H1 (cell line): Measurements from ENCODE around the gene SLC12A6. TPM values are rescaled to one million over a fixed set of nuclear protein-coding genes. Genes with fewer than 3 reads are reported as not detected.

Experiments
- CTCF ChIA-PET: fragments of 300-600 bp; sonication (Branson Sonifier 250); formaldehyde crosslinking; loops from one replicate; lab custom pipeline; 2021; ENCODE audit not compliant: partially characterized antibody; lab: Charles Lee
- POLR2A ChIA-PET: fragments of 300-600 bp; sonication (Branson Sonifier 250); formaldehyde crosslinking; loops from one replicate; lab custom pipeline; 2021; ENCODE audit warnings: inconsistent platforms; ENCODE audit not compliant: partially characterized antibody; lab: Charles Lee
- DNase-seq, 2 experiments: peaks; one replicate each; pipeline versions ENCODE4 v3.0.0 to v3.0.0-alpha.2; 2010 to 2022; ENCODE audit warnings: low spot score in 2 of 2, low read depth in 1 of 2, mixed read lengths in 1 of 2
- FAIRE-seq: peaks from 2 replicates; lab custom pipeline; 2011; peaks lifted over from hg19 to GRCh38; lab: Jason Lieb, UNC
- H2AFZ ChIP-seq: 2 replicates; pipeline ENCODE4 v1.8.1; 2012; ENCODE audit warnings: low read length, inconsistent platforms
- H2AK5ac ChIP-seq: 2 replicates; pipeline ENCODE4 v1.6.1; 2013; ENCODE audit warnings: low read depth, low read length
- H2BK120ac ChIP-seq: replicated peaks from 2 replicates; pipeline ENCODE3; 2013; ENCODE audit warnings: low read depth, low read length, inconsistent platforms
- H2BK12ac ChIP-seq: 2 replicates; pipeline ENCODE4 v1.6.1; 2013; ENCODE audit warnings: low read depth, low read length
- H2BK15ac ChIP-seq: 2 replicates; pipeline ENCODE4 v1.6.1; 2013; ENCODE audit warnings: low read length
- H2BK20ac ChIP-seq: 2 replicates; pipeline ENCODE4 v1.6.1; 2013; ENCODE audit warnings: low read length
- H2BK5ac ChIP-seq: 2 replicates; pipeline ENCODE4 v1.6.1; 2013; ENCODE audit warnings: low read depth, low read length
- H3K14ac ChIP-seq: 2 replicates; pipeline ENCODE4 v1.6.1; 2013; ENCODE audit warnings: inconsistent platforms; ENCODE audit not compliant: insufficient read length
- H3K18ac ChIP-seq: 2 replicates; pipeline ENCODE4 v1.6.1; 2013; ENCODE audit warnings: low read length; ENCODE audit errors: extremely low read depth
- H3K23ac ChIP-seq: 2 replicates; pipeline ENCODE4 v1.6.1; 2013; ENCODE audit warnings: inconsistent platforms; ENCODE audit not compliant: insufficient read length
- H3K23me2 ChIP-seq: 2 replicates; pipeline ENCODE4 v1.6.1; 2013; ENCODE audit warnings: low read depth, low read length
- H3K27ac ChIP-seq: 2 replicates; pipeline ENCODE4 v1.6.1; 2011; ENCODE audit warnings: low read depth, low read length, inconsistent platforms
- H3K27me3 ChIP-seq, 4 experiments: replicated peaks in 1 of 4; 1 replicate in 1 of 4; 2 replicates in 3 of 4; pipeline versions ENCODE4 v1.6.1 to v1.8.1; 2011 to 2013; ENCODE audit warnings: low read length in 3 of 4, mild to moderate bottlenecking in 3 of 4, inconsistent platforms in 2 of 4, mixed read lengths in 2 of 4, moderate library complexity in 1 of 4; ENCODE audit not compliant: control insufficient read depth in 3 of 4, insufficient read depth in 3 of 4; ENCODE audit errors: extremely low read depth in 1 of 4
- H3K36me3 ChIP-seq, 4 experiments: 2 replicates each; pipeline versions ENCODE4 v1.6.1 to v1.8.1; 2011 to 2013; ENCODE audit warnings: mild to moderate bottlenecking in 4 of 4, low read length in 3 of 4, moderate library complexity in 2 of 4, control low read depth in 1 of 4, inconsistent platforms in 1 of 4; ENCODE audit not compliant: insufficient read depth in 4 of 4, control insufficient read depth in 2 of 4
- H3K4ac ChIP-seq: replicated peaks from 2 replicates; pipeline ENCODE3; 2013; ENCODE audit warnings: low read length, low read depth, mixed read lengths, inconsistent platforms; ENCODE audit not compliant: insufficient read length
- H3K4me1 ChIP-seq, 4 experiments: replicated peaks in 1 of 4; 1 replicate in 1 of 4; 2 replicates in 3 of 4; pipeline versions ENCODE4 v1.6.1 to v1.8.1; 2011 to 2013; ENCODE audit warnings: low read length in 3 of 4, inconsistent platforms in 2 of 4, mixed read lengths in 1 of 4; ENCODE audit not compliant: insufficient read depth in 4 of 4, control insufficient read depth in 3 of 4
- H3K4me2 ChIP-seq, 2 experiments: 2 replicates each; pipeline versions ENCODE4 v1.6.1 to v1.8.1; 2011 to 2013; ENCODE audit warnings: low read depth in 2 of 2, low read length in 2 of 2, control low read depth in 1 of 2, inconsistent platforms in 1 of 2, mild to moderate bottlenecking in 1 of 2; ENCODE audit not compliant: insufficient read depth in 1 of 2
- H3K4me3 ChIP-seq, 4 experiments: fragments of 200-600, 300-600 bp in 1 of 4; sonication (generic), shearing (Covaris generic), sonication (Bioruptor Twin) in 1 of 4; 2 replicates each; pipeline versions ENCODE4 v1.5.1 to v1.8.1; 2011 to 2016; ENCODE audit warnings: low read length in 4 of 4, low read depth in 3 of 4, control low read depth in 2 of 4, inconsistent platforms in 2 of 4, mild to moderate bottlenecking in 2 of 4, mixed read lengths in 1 of 4, moderate library complexity in 1 of 4; ENCODE audit not compliant: insufficient read depth in 2 of 4; ENCODE audit errors: extremely low read depth in 1 of 4
- H3K56ac ChIP-seq: replicated peaks from 2 replicates; pipeline ENCODE3; 2013; ENCODE audit warnings: low read depth, mild to moderate bottlenecking, mixed read lengths, low read length, inconsistent platforms; ENCODE audit not compliant: insufficient read length
- H3K79me1 ChIP-seq: 2 replicates; pipeline ENCODE4 v1.6.1; 2013; ENCODE audit warnings: low read depth, low read length, control low read depth
- H3K79me2 ChIP-seq, 2 experiments: 2 replicates each; pipeline versions ENCODE4 v1.6.1 to v1.8.1; 2012 to 2013; ENCODE audit warnings: low read length in 2 of 2, mild to moderate bottlenecking in 2 of 2, inconsistent platforms in 1 of 2; ENCODE audit not compliant: insufficient read depth in 2 of 2, control insufficient read depth in 1 of 2
- H3K9ac ChIP-seq, 4 experiments: replicated peaks in 1 of 4; 1 replicate in 1 of 4; 2 replicates in 3 of 4; pipeline versions ENCODE4 v1.6.1 to v1.8.1; 2011 to 2013; ENCODE audit warnings: low read depth in 3 of 4, low read length in 3 of 4, control low read depth in 2 of 4, mild to moderate bottlenecking in 2 of 4, moderate library complexity in 2 of 4, inconsistent platforms in 1 of 4; ENCODE audit errors: extremely low read depth in 1 of 4
- H3K9me3 ChIP-seq, 2 experiments: 2 replicates each; pipeline versions ENCODE4 v1.6.1 to v1.8.1; 2012 to 2013; ENCODE audit warnings: mild to moderate bottlenecking in 2 of 2, moderate library complexity in 2 of 2, control low read depth in 1 of 2, inconsistent platforms in 1 of 2, low read depth in 1 of 2, low read length in 1 of 2, mixed read lengths in 1 of 2; ENCODE audit not compliant: insufficient read depth in 2 of 2
- H4K20me1 ChIP-seq, 2 experiments: replicated peaks in 1 of 2; 2 replicates each; pipeline versions ENCODE3 to v1.8.1; 2011 to 2013; ENCODE audit warnings: inconsistent platforms in 2 of 2, low read length in 2 of 2, mild to moderate bottlenecking in 1 of 2; ENCODE audit not compliant: insufficient read depth in 2 of 2, control insufficient read depth in 1 of 2
- H4K5ac ChIP-seq: 2 replicates; pipeline ENCODE4 v1.6.1; 2013; ENCODE audit warnings: low read length, low read depth, mixed read lengths, inconsistent platforms; ENCODE audit not compliant: insufficient read length
- H4K8ac ChIP-seq: 2 replicates; pipeline ENCODE4 v1.8.0; 2013; ENCODE audit warnings: mild to moderate bottlenecking, moderate library complexity, low read length, inconsistent platforms; ENCODE audit not compliant: insufficient read depth; ENCODE audit errors: extremely low read depth
- H4K91ac ChIP-seq: replicated peaks from 2 replicates; pipeline ENCODE3; 2013; ENCODE audit warnings: low read length, mixed read lengths, inconsistent platforms; ENCODE audit not compliant: insufficient read length
- BACH1 ChIP-seq: IDR thresholded peaks from 2 replicates; pipeline ENCODE4 v1.6.1; 2012; ENCODE audit warnings: low read length, improper control_type of control experiment
- CHD2 ChIP-seq: IDR thresholded peaks from 2 replicates; pipeline ENCODE4 v1.6.1; 2012; ENCODE audit warnings: low read length, improper control_type of control experiment
- CTBP2 ChIP-seq: IDR thresholded peaks from 2 replicates; pipeline ENCODE4 v1.7.0; 2011; ENCODE audit warnings: borderline replicate concordance, mild to moderate bottlenecking, moderate library complexity, mixed read lengths, low read length; ENCODE audit not compliant: insufficient read depth, insufficient read length
- EZH2 ChIP-seq: fragments of 200-600 bp; sonication (generic); IDR thresholded peaks from 2 replicates; pipeline ENCODE4 v1.7.1; 2012; ENCODE audit warnings: low read depth, mild to moderate bottlenecking, moderate library complexity, low read length, inconsistent platforms; ENCODE audit not compliant: severe bottlenecking
- FOSL1 ChIP-seq: IDR thresholded peaks from 2 replicates; pipeline ENCODE4 v1.6.1; 2011; ENCODE audit warnings: mild to moderate bottlenecking, low read depth, low read length, moderate library complexity; ENCODE audit not compliant: insufficient read depth
- HDAC6 ChIP-seq: IDR thresholded peaks from one replicate; pipeline ENCODE4 v1.7.1; 2012; ENCODE audit warnings: low read depth, mild to moderate bottlenecking, inconsistent platforms, low read length, moderate library complexity
- KDM4A ChIP-seq: IDR thresholded peaks from one replicate; pipeline ENCODE4 v1.7.1; 2012; ENCODE audit warnings: low read depth, mild to moderate bottlenecking, moderate library complexity, low read length, inconsistent platforms; ENCODE audit not compliant: severe bottlenecking
- MAFK ChIP-seq: IDR thresholded peaks from 2 replicates; pipeline ENCODE4 v1.6.1; 2012; ENCODE audit warnings: low read depth, mild to moderate bottlenecking, improper control_type of control experiment, low read length
- NANOG ChIP-seq: IDR thresholded peaks from 2 replicates; pipeline ENCODE4 v1.6.1; 2011; ENCODE audit warnings: low read length, low read depth, mild to moderate bottlenecking, inconsistent platforms; ENCODE audit not compliant: insufficient read depth, poor library complexity, severe bottlenecking
- POLR2AphosphoS5 ChIP-seq: IDR thresholded peaks from 2 replicates; pipeline ENCODE4 v1.6.1; 2011; ENCODE audit warnings: low read depth, low read length
- RAD21 ChIP-seq, 2 experiments: IDR thresholded peaks in 1 of 2; conservative IDR thresholded peaks in 1 of 2; 2 replicates each; pipeline ENCODE4 v1.6.1; 2011; ENCODE audit warnings: low read depth in 2 of 2, low read length in 2 of 2, improper control_type of control experiment in 1 of 2, inconsistent platforms in 1 of 2, mild to moderate bottlenecking in 1 of 2, moderate library complexity in 1 of 2
- RFX5 ChIP-seq: IDR thresholded peaks from 2 replicates; pipeline ENCODE4 v1.6.1; 2011; ENCODE audit warnings: low read depth, low read length, improper control_type of control experiment, borderline replicate concordance
- SAP30 ChIP-seq: fragments of 300-600 bp; sonication (generic); IDR thresholded peaks from 2 replicates; pipeline ENCODE4 v1.7.1; 2012; ENCODE audit warnings: low read length, moderate library complexity, mild to moderate bottlenecking, inconsistent platforms; ENCODE audit not compliant: insufficient read depth, insufficient replicate concordance
- SIX5 ChIP-seq: IDR thresholded peaks from 2 replicates; pipeline ENCODE4 v1.6.1; 2011; ENCODE audit warnings: mild to moderate bottlenecking, low read depth, low read length
- SP2 ChIP-seq: IDR thresholded peaks from 2 replicates; pipeline ENCODE4 v1.6.1; 2012; ENCODE audit warnings: mild to moderate bottlenecking, low read length, inconsistent platforms
- SUZ12 ChIP-seq: fragments of 200-600 bp; sonication (generic); IDR thresholded peaks from 2 replicates; pipeline ENCODE4 v1.6.1; 2012; ENCODE audit warnings: mild to moderate bottlenecking, inconsistent platforms, low read length, moderate library complexity, mixed read lengths
- polyA plus RNA-seq, 7 experiments: library from polyadenylated mRNA; depleted of rRNA in 3 of 7; stranded (reverse) in 5 of 7; unstranded in 2 of 7; fragments of >200 nt in 5 of 7; fragments of 200-250 nt in 2 of 7; gene quantifications; 1 replicate in 5 of 7; 2 replicates in 1 of 7; 4 replicates in 1 of 7; pipeline versions ENCODE4 v1.2.1 to v1.2.3, GENCODE V29; 2011 to 2013; ENCODE audit warnings: missing spikeins in 2 of 7, mixed read lengths in 2 of 7
- total RNA-seq: library from RNA; stranded (reverse); fragmentation: NEBNext Ultra II Directional; extraction: Animal tissue kit (Norgen Biotek cat#: 25700); gene quantifications from 2 replicates; pipeline ENCODE4 v1.2.1, GENCODE V29; 2021

The SLC12A6 gene
- total and polyA plus RNA-seq, 2 of the 8 experiments (the other 6 are each of a cell fraction or from before 2014, with no cell fraction given), result 9.2 to 11.1 TPM

GRCh38 chr15:34275154-34275553, 62.4 kb downstream of the SLC12A6 start:
- Histone ChIP-seq H3K27me3 (no peaks in the 10 kb centered on the region), H2BK120ac (no peak overlapping the region), H2BK20ac (no peak overlapping the region), H3K9me3 (no peaks in the 10 kb centered on the region), H3K4ac (no peak overlapping the region), H3K4me1 (no peaks in the 10 kb centered on the region), H3K56ac (no peak overlapping the region), H3K23me2 (no peaks in the 10 kb centered on the region), H3K27ac (no peak overlapping the region), H2BK5ac (no peak overlapping the region), H3K9ac (no peak overlapping the region), H3K79me1 (no peaks in the 10 kb centered on the region), H4K8ac (no peak overlapping the region), H3K36me3 (no peaks in the 10 kb centered on the region), H3K23ac (no peak overlapping the region), H2BK12ac (no peak overlapping the region), H3K4me3 (no peak overlapping the region), H3K18ac (no peak overlapping the region), H2AK5ac (no peak overlapping the region), H3K79me2 (no peaks in the 10 kb centered on the region), H4K5ac (no peak overlapping the region), H2BK15ac (no peak overlapping the region), H2AFZ (no peak overlapping the region), H4K20me1 (no peaks in the 10 kb centered on the region), H4K91ac (no peak overlapping the region), H3K14ac (no peak overlapping the region), H3K4me2 (no peak overlapping the region)
- ChIA-PET CTCF (interaction anchor here (2.2 kb wide), 1 partner anchor 24 kb away, joined by 5 read pairs; no protein-coding TSS in a partner anchor), POLR2A (no interaction called here)
- DNase-seq (no peak), FAIRE-seq (no peak)
- no peak for TF ChIP-seq RAD21 (IDR thresholded peaks at IDR 0.05 in 1 of 2, conservative IDR thresholded peaks at IDR 0.05 in 1 of 2; ENCODE audit: low read depth in 2 of 2, low read length in 2 of 2)
- TF ChIP-seq KDM4A, result no peak
- no peak for TF ChIP-seq SUZ12
- no peak for TF ChIP-seq FOSL1
- TF ChIP-seq MAFK, result no peak
- no peak for TF ChIP-seq CHD2
- no peak for TF ChIP-seq RFX5
- TF ChIP-seq POLR2AphosphoS5, result no peak
- TF ChIP-seq SAP30, result no peak
- TF ChIP-seq SP2, result no peak
- no peak for TF ChIP-seq EZH2
- TF ChIP-seq SIX5, result no peak
- no peak for TF ChIP-seq HDAC6
- no peak for TF ChIP-seq BACH1
- no peak for TF ChIP-seq NANOG
- no peak for TF ChIP-seq CTBP2
